Type B pancreatic cell (in vitro differentiated cells): ENCODE measurements around the gene COL4A6. TPM values are rescaled to one million over a fixed set of nuclear protein-coding genes. Genes with fewer than 3 reads are reported as not detected.

Source experiments
- DNase-seq: peaks from one replicate; pipeline ENCODE4 v3.0.0; 2021; ENCODE audit warnings: mixed read lengths; ENCODE audit not compliant: unreplicated experiment; ENCODE audit errors: extremely low spot score
- H3K27ac Mint-ChIP-seq: 2 replicates; pipeline ENCODE4 v1.8.0; 2021; ENCODE audit warnings: mild to moderate bottlenecking, mixed read lengths
- H3K27me3 Mint-ChIP-seq: 2 replicates; pipeline ENCODE4 v1.8.0; 2021; ENCODE audit warnings: mixed read lengths
- H3K36me3 Mint-ChIP-seq: 2 replicates; pipeline ENCODE4 v1.8.0; 2021; ENCODE audit warnings: mixed read lengths
- H3K4me1 Mint-ChIP-seq: one replicate; pipeline ENCODE4 v1.8.0; 2021; ENCODE audit warnings: mixed read lengths; ENCODE audit not compliant: unreplicated experiment
- H3K4me3 Mint-ChIP-seq: 2 replicates; pipeline ENCODE4 v1.8.0; 2021; ENCODE audit warnings: mild to moderate bottlenecking, mixed read lengths
- H3K9me3 Mint-ChIP-seq: 2 replicates; pipeline ENCODE4 v1.8.0; 2021; ENCODE audit warnings: mixed read lengths
- CTCF ChIP-seq: fragments of 200-600 bp; sonication (generic); conservative IDR thresholded peaks from 2 replicates; pipeline ENCODE4 v1.5.0; 2021; ENCODE audit warnings: antibody characterized with exemption, mild to moderate bottlenecking
- total RNA-seq: library from RNA; stranded (reverse); gene quantifications from 2 replicates; pipeline ENCODE4 v1.2.1, GENCODE V29; 2021; ENCODE audit warnings: low replicate concordance

Gene COL4A6
- total RNA-seq, 1 donor from 2014 or later, result 51.7 TPM

- Mint-ChIP-seq H3K9me3 (no peaks in the 10 kb centered on the region), H3K36me3 (peaks cover 11% of the 10 kb centered on the region), H3K4me1 (peaks cover 13% of the 10 kb centered on the region), H3K27ac (no peak overlapping the region), H3K4me3 (no peak overlapping the region), H3K27me3 (no peaks in the 10 kb centered on the region)
- TF ChIP-seq CTCF, result no peak
- DNase-seq, result no peak
Measured at GRCh38 chrX:108126661-108127060, 311.6 kb downstream of the COL4A6 start.

GRCh38 chrX:108123591-108124366 is 314.4 kb downstream of the COL4A6 start:
- Mint-ChIP-seq H3K9me3 (no peaks in the 10 kb centered on the region), H3K4me1 (peaks cover 24% of the 10 kb centered on the region), H3K4me3 (no peak overlapping the region), H3K27ac (no peak overlapping the region), H3K36me3 (peaks cover 4% of the 10 kb centered on the region), H3K27me3 (no peaks in the 10 kb centered on the region)
- DNase-seq, result no peak
- TF ChIP-seq CTCF, result no peak

GRCh38 chrX:108122748-108123147 is 315.5 kb downstream of the COL4A6 start:
- Mint-ChIP-seq H3K4me1 (peaks cover 24% of the 10 kb centered on the region), H3K9me3 (no peaks in the 10 kb centered on the region), H3K27ac (peak overlapping the region; percentile 82), H3K27me3 (no peaks in the 10 kb centered on the region), H3K36me3 (peaks cover 3% of the 10 kb centered on the region), H3K4me3 (peak overlapping the region; percentile 8)
- no peak for DNase-seq
- no peak for TF ChIP-seq CTCF

GRCh38 chrX:108121291-108121690 is 316.9 kb downstream of the COL4A6 start:
- DNase-seq, result no peak
- Mint-ChIP-seq H3K36me3 (peaks cover 3% of the 10 kb centered on the region), H3K27me3 (no peaks in the 10 kb centered on the region), H3K27ac (no peak overlapping the region), H3K4me3 (no peak overlapping the region), H3K4me1 (peaks cover 28% of the 10 kb centered on the region), H3K9me3 (no peaks in the 10 kb centered on the region)
- TF ChIP-seq CTCF, result no peak

GRCh38 chrX:108117988-108118387 is 320.2 kb downstream of the COL4A6 start:
- peaks cover 28% of the 10 kb centered on the region for H3K4me1 Mint-ChIP-seq
- no peaks in the 10 kb centered on the region for H3K36me3 Mint-ChIP-seq
- H3K9me3 Mint-ChIP-seq, result no peaks in the 10 kb centered on the region
- no peak overlapping the region for H3K4me3 Mint-ChIP-seq
- DNase-seq, result no peak
- no peaks in the 10 kb centered on the region for H3K27me3 Mint-ChIP-seq
- no peak overlapping the region for H3K27ac Mint-ChIP-seq
- no peak for TF ChIP-seq CTCF
